Neural cell (in vitro differentiated cells): Measurements from ENCODE around the gene TGM1. TPM values are rescaled to one million over a fixed set of nuclear protein-coding genes. Genes with fewer than 3 reads are reported as not detected.

Experiments used
- H2AFZ ChIP-seq: fragments of 200-600, 300-800 bp; sonication (generic), shearing (Covaris generic); 2 replicates; pipeline ENCODE4 v1.6.0; 2014; ENCODE audit warnings: low read depth, mild to moderate bottlenecking, antibody characterized with exemption, low read length, moderate library complexity
- H3F3A ChIP-seq: fragments of 200-600 bp; shearing (Covaris generic); 2 replicates; pipeline ENCODE4 v1.6.1; 2016; ENCODE audit warnings: mild to moderate bottlenecking, moderate library complexity, mixed read lengths, antibody characterized with exemption, low read length; ENCODE audit not compliant: insufficient read depth, poor library complexity, severe bottlenecking
- H3K27ac ChIP-seq: fragments of 200-600, 300-800 bp; sonication (generic), shearing (Covaris generic); 2 replicates; pipeline ENCODE4 v1.5.1; 2014; ENCODE audit warnings: mild to moderate bottlenecking, low read length, moderate library complexity
- H3K27me3 ChIP-seq: fragments of 300-800, 200-600 bp; sonication (generic), shearing (Covaris generic); 2 replicates; pipeline ENCODE4 v1.6.0; 2014; ENCODE audit warnings: mild to moderate bottlenecking, low read depth, low read length, moderate library complexity; ENCODE audit not compliant: insufficient read depth
- H3K36me3 ChIP-seq: fragments of 300-800, 200-600 bp; sonication (generic), shearing (Covaris generic); 2 replicates; pipeline ENCODE4 v1.5.1; 2014; ENCODE audit warnings: mild to moderate bottlenecking, antibody characterized with exemption, low read length, moderate library complexity; ENCODE audit not compliant: insufficient read depth
- H3K4me2 ChIP-seq: fragments of 300-800, 200-600 bp; sonication (generic), shearing (Covaris generic); 2 replicates; pipeline ENCODE4 v1.6.0; 2014; ENCODE audit warnings: mild to moderate bottlenecking, low read length
- H3K4me3 ChIP-seq: fragments of 300-800, 200-600 bp; sonication (generic), shearing (Covaris generic); 2 replicates; pipeline ENCODE4 v1.5.1; 2014; ENCODE audit warnings: mild to moderate bottlenecking, low read length, moderate library complexity
- H3K79me2 ChIP-seq: fragments of 200-600 bp; shearing (Covaris generic); replicated peaks from 2 replicates; pipeline ENCODE4 v1.6.0; 2014; ENCODE audit warnings: mild to moderate bottlenecking, low read length, moderate library complexity; ENCODE audit not compliant: insufficient read depth
- H3K9ac ChIP-seq: fragments of 300-800, 200-600 bp; sonication (generic), shearing (Covaris generic); 2 replicates; pipeline ENCODE4 v1.6.1; 2016; ENCODE audit warnings: mild to moderate bottlenecking, low read length, mixed read lengths
- H3K9me2 ChIP-seq: fragments of 200-600 bp; shearing (Covaris generic); 2 replicates; pipeline ENCODE4 v1.6.1; 2016; ENCODE audit warnings: mild to moderate bottlenecking, low read length, mixed read lengths; ENCODE audit not compliant: insufficient read depth
- H3K9me3 ChIP-seq: fragments of 200-600, 300-800 bp; sonication (generic), shearing (Covaris generic); 2 replicates; pipeline ENCODE4 v1.6.1; 2016; ENCODE audit warnings: mild to moderate bottlenecking, mixed run types, low read length, moderate library complexity, mixed read lengths
- H4K20me1 ChIP-seq: fragments of 200-600 bp; shearing (Covaris generic); 2 replicates; pipeline ENCODE4 v1.6.1; 2016; ENCODE audit warnings: mild to moderate bottlenecking, mixed run types; ENCODE audit not compliant: insufficient read depth
- CTCF ChIP-seq: fragments of 450-650 bp; IDR thresholded peaks from 2 replicates; pipeline ENCODE4 v1.5.1; 2014; ENCODE audit warnings: antibody characterized with exemption, mild to moderate bottlenecking, moderate library complexity; ENCODE audit not compliant: poor library complexity, severe bottlenecking
- EP300 ChIP-seq: fragments of 450-650 bp; conservative IDR thresholded peaks from 2 replicates; pipeline ENCODE4 v1.6.1; 2014; ENCODE audit warnings: antibody characterized with exemption, mild to moderate bottlenecking, moderate library complexity; ENCODE audit not compliant: poor library complexity, severe bottlenecking
- EZH2 ChIP-seq: fragments of 200-600, 300-800 bp; shearing (Covaris generic), sonication (generic); IDR thresholded peaks from 2 replicates; pipeline ENCODE4 v1.6.1; 2014; ENCODE audit warnings: antibody characterized with exemption, low read length, borderline replicate concordance, mild to moderate bottlenecking; ENCODE audit not compliant: insufficient read depth, poor library complexity, severe bottlenecking
- MXI1 ChIP-seq: fragments of 450-650 bp; conservative IDR thresholded peaks from 2 replicates; pipeline ENCODE4 v1.6.1; 2014; ENCODE audit warnings: antibody characterized with exemption, mild to moderate bottlenecking; ENCODE audit not compliant: poor library complexity, severe bottlenecking
- POLR2AphosphoS5 ChIP-seq: IDR thresholded peaks from 2 replicates; pipeline ENCODE4 v1.6.1; 2012
- RAD21 ChIP-seq: fragments of 450-650 bp; conservative IDR thresholded peaks from 2 replicates; pipeline ENCODE4 v1.6.1; 2014; ENCODE audit warnings: antibody characterized with exemption, mild to moderate bottlenecking, moderate library complexity
- REST ChIP-seq: IDR thresholded peaks from 2 replicates; pipeline ENCODE4 v1.6.1; 2012; ENCODE audit warnings: borderline replicate concordance
- SMC3 ChIP-seq: fragments of 450-650 bp; conservative IDR thresholded peaks from 2 replicates; pipeline ENCODE4 v1.6.1; 2014; ENCODE audit warnings: antibody characterized with exemption, mild to moderate bottlenecking, moderate library complexity; ENCODE audit not compliant: poor library complexity
- TAF1 ChIP-seq: IDR thresholded peaks from 2 replicates; pipeline ENCODE4 v1.6.1; 2012; ENCODE audit warnings: low read depth
- polyA plus RNA-seq: library from polyadenylated mRNA; depleted of rRNA; stranded (reverse); fragments of >200 nt; gene quantifications from 2 replicates; pipeline ENCODE4 v1.2.3, GENCODE V29; 2014

The TGM1 gene
- polyA plus RNA-seq, 1 donor from 2014 or later = 3.6 TPM

- Histone ChIP-seq H2AFZ (no peak overlapping the region), H3K9me3 (no peaks in the 10 kb centered on the region), H3K27ac (no peak overlapping the region), H3K9me2 (no peaks in the 10 kb centered on the region), H4K20me1 (no peaks in the 10 kb centered on the region), H3K9ac (no peak overlapping the region), H3K4me3 (no peak overlapping the region), H3K36me3 (no peaks in the 10 kb centered on the region), H3K27me3 (no peaks in the 10 kb centered on the region), H3K79me2 (no peaks in the 10 kb centered on the region), H3F3A (no peaks in the 10 kb centered on the region), H3K4me2 (no peak overlapping the region)
- TF ChIP-seq POLR2AphosphoS5 (no peak), CTCF (peak; percentile 87), SMC3 (peak; percentile 91), RAD21 (peak; percentile 86)
These were observed 33.6 kb upstream of the TGM1 start for GRCh38 chr14:24296341-24297157.

GRCh38 chr14:24293525-24293924 lies 30.5 kb upstream of the TGM1 start:
- Histone ChIP-seq H3K9ac (no peak overlapping the region), H3K27ac (no peak overlapping the region), H3K36me3 (no peaks in the 10 kb centered on the region), H2AFZ (no peak overlapping the region), H3K27me3 (no peaks in the 10 kb centered on the region), H3F3A (no peaks in the 10 kb centered on the region), H3K9me3 (no peaks in the 10 kb centered on the region), H3K4me2 (no peak overlapping the region), H3K4me3 (no peak overlapping the region), H3K79me2 (no peaks in the 10 kb centered on the region), H3K9me2 (no peaks in the 10 kb centered on the region), H4K20me1 (no peaks in the 10 kb centered on the region)
- TF ChIP-seq EP300 (no peak), CTCF (no peak), EZH2 (no peak), REST (no peak), MXI1 (no peak), RAD21 (no peak), TAF1 (no peak), POLR2AphosphoS5 (no peak), SMC3 (no peak)
